SK-N-SH (cell line): Measurements from ENCODE around the gene TMLHE.

Experiments
- CTCF ChIP-seq: fragments of 200-600 bp; sonication (generic); IDR thresholded peaks from 2 replicates; pipeline ENCODE4 v1.6.1; 2017; ENCODE audit warnings: antibody characterized with exemption, mild to moderate bottlenecking, moderate library complexity
- USF1 ChIP-seq: IDR thresholded peaks from 2 replicates; pipeline ENCODE4 v1.4.0; 2012; ENCODE audit warnings: low read depth, borderline replicate concordance

GRCh38 chrX:155563099-155563498 is 49.7 kb downstream of the TMLHE start:
- no peak for TF ChIP-seq CTCF
- no peak for TF ChIP-seq USF1
